ENCODE results near the gene TRPM5. TPM values are rescaled to one million over a fixed set of nuclear protein-coding genes. Genes with fewer than 3 reads are reported as not detected.

TRPM5 gene
- total RNA-seq, 4 donors from 2014 or later = not detected

DNA sequence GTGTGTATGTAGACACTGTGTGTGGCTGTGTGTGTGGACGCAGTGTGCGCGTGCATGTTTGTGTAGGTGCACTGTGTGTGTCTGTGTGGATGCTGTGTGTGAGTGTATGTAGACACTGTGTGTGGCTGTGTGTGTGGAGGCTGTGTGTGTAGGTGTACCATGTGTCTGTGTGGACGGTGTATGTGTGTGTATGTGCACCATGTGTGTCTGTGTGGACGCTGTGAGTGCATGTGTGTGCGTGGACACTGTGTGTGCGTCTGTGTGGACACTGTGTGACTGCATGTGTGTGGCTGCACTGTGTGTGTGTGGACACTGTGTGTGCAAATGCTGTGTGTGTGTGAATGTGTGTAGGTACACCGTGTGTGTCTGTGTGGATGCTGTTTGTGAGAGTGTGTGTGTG, 10.3 kb downstream of the TRPM5 start:
- ATAC-seq = no peak
- in situ Hi-C loops (cut with MboI; ENCODE audit: low sequenced_read_pairs in 4 of 4) = loop anchor here in 2 of 4 donors (10.0 to 25.0 kb wide), 3 partner anchors 81 to 453 kb away; partner anchors contain the start of gene CDKN1C (in 1 of the 2)

GRCh38 chr11:2433106-2433925, 11.0 kb downstream of the TRPM5 start:
- Histone ChIP-seq H3K36me3 (no peaks in the 10 kb centered on the region), H3K27ac (no peak overlapping the region), H3K4me3 (no peak overlapping the region), H3K9me3 (no peaks in the 10 kb centered on the region), H3K4me1 (no peaks in the 10 kb centered on the region), H3K27me3 (peaks cover 0 to 9% (median 0%) of the 10 kb centered on the region in 3 donors)
- in situ Hi-C loops (cut with MboI; ENCODE audit: low sequenced_read_pairs in 4 of 4) = loop anchor here in 2 of 4 donors (10.0 to 25.0 kb wide), 3 partner anchors 81 to 454 kb away; partner anchors contain the start of gene CDKN1C (in 1 of the 2)
- no peak for TF ChIP-seq POLR2A (IDR thresholded peaks at IDR 0.05)
- TF ChIP-seq, protein P1, sequence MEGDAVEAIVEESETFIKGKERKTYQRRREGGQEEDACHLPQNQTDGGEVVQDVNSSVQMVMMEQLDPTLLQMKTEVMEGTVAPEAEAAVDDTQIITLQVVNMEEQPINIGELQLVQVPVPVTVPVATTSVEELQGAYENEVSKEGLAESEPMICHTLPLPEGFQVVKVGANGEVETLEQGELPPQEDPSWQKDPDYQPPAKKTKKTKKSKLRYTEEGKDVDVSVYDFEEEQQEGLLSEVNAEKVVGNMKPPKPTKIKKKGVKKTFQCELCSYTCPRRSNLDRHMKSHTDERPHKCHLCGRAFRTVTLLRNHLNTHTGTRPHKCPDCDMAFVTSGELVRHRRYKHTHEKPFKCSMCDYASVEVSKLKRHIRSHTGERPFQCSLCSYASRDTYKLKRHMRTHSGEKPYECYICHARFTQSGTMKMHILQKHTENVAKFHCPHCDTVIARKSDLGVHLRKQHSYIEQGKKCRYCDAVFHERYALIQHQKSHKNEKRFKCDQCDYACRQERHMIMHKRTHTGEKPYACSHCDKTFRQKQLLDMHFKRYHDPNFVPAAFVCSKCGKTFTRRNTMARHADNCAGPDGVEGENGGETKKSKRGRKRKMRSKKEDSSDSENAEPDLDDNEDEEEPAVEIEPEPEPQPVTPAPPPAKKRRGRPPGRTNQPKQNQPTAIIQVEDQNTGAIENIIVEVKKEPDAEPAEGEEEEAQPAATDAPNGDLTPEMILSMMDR (IDR thresholded peaks at IDR 0.05 in 4 of 5, conservative IDR thresholded peaks at IDR 0.05 in 1 of 5) = no peak
- intact Hi-C loops (cut with DNase I; ENCODE audit: low total_unique reads) = no loop called here
- ATAC-seq (no peak), DNase-seq (no peak)

More for the DNA sequence above, 10.3 kb downstream of the TRPM5 start:
- no peak overlapping the region for H3K27ac ChIP-seq
- no peaks in the 10 kb centered on the region for H3K9me3 ChIP-seq
- H3K4me1 ChIP-seq = no peaks in the 10 kb centered on the region
- no peak overlapping the region for H3K4me3 ChIP-seq
- H3K36me3 ChIP-seq = no peaks in the 10 kb centered on the region
- DNase-seq = no peak
- H3K27me3 ChIP-seq = peaks cover 0 to 9% (median 0%) of the 10 kb centered on the region in 3 donors
- intact Hi-C loops (cut with DNase I; ENCODE audit: low total_unique reads) = no loop called here
- TF ChIP-seq, protein P1 (IDR thresholded peaks at IDR 0.05 in 4 of 5, conservative IDR thresholded peaks at IDR 0.05 in 1 of 5) = no peak
- TF ChIP-seq POLR2A (IDR thresholded peaks at IDR 0.05) = no peak

GRCh38 chr11:2432628-2433071, 11.7 kb downstream of the TRPM5 start:
- intact Hi-C loops (cut with DNase I; ENCODE audit: low total_unique reads) = no loop called here
- H3K27me3 ChIP-seq = peaks cover 0 to 9% (median 0%) of the 10 kb centered on the region in 3 donors
- no peaks in the 10 kb centered on the region for H3K4me1 ChIP-seq
- no peak overlapping the region for H3K27ac ChIP-seq
- ATAC-seq (no peak), DNase-seq (no peak)
- no peaks in the 10 kb centered on the region for H3K9me3 ChIP-seq
- TF ChIP-seq POLR2A (IDR thresholded peaks at IDR 0.05) = no peak
- TF ChIP-seq, protein P1 (IDR thresholded peaks at IDR 0.05 in 4 of 5, conservative IDR thresholded peaks at IDR 0.05 in 1 of 5) = no peak
- H3K4me3 ChIP-seq = no peak overlapping the region
- H3K36me3 ChIP-seq = no peaks in the 10 kb centered on the region
- in situ Hi-C loops (cut with MboI; ENCODE audit: low sequenced_read_pairs in 4 of 4) = loop anchor here in 2 of 4 donors (10.0 to 25.0 kb wide), 3 partner anchors 82 to 455 kb away; partner anchors contain the start of gene CDKN1C (in 1 of the 2)

DNA sequence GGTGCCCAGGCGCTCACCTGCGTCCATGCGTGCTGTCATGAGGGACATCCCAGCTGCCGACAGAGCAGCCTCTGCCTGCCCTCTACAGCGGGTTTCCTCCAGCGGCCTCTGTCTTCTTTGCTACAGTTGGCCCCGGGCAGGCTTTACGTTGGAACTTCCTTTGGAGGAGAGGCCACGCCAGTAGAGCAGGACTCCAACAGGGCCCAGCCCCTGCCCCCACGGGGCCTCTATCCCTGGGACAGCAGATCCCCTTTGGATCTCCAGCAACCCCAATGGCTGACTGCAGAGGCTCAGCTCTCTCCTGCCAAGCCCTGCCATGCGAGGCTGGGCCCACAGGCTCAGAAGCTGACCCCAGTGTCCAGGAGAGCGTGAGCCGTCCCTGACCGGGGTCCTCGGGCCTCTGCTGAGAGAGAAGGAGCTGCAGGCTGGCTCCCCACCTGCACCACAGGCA, 12.1 kb downstream of the TRPM5 start:
- TF ChIP-seq, protein P1 (IDR thresholded peaks at IDR 0.05 in 4 of 5, conservative IDR thresholded peaks at IDR 0.05 in 1 of 5) = no peak
- TF ChIP-seq POLR2A (IDR thresholded peaks at IDR 0.05) = no peak
- intact Hi-C loops (cut with DNase I; ENCODE audit: low total_unique reads) = no loop called here
- in situ Hi-C loops (cut with MboI; ENCODE audit: low sequenced_read_pairs in 4 of 4) = loop anchor here in 2 of 4 donors (10.0 to 25.0 kb wide), 3 partner anchors 83 to 455 kb away; partner anchors contain the start of gene CDKN1C (in 1 of the 2)

More for the DNA sequence above, 12.1 kb downstream of the TRPM5 start:
- DNase-seq (no peak), ATAC-seq (no peak)
- Histone ChIP-seq H3K27ac (no peak overlapping the region), H3K36me3 (no peaks in the 10 kb centered on the region), H3K4me3 (no peak overlapping the region), H3K4me1 (no peaks in the 10 kb centered on the region), H3K27me3 (peaks cover 0 to 9% (median 0%) of the 10 kb centered on the region in 3 donors), H3K9me3 (no peaks in the 10 kb centered on the region)

Measured in gastrocnemius medialis (tissue), 4 donors.